Activated naive CD4-positive, alpha-beta T cell treated with anti-CD3 and anti-CD28 coated beads, Interleukin-2, amount 50 U/mL, for 24 hours (primary cell): ENCODE measurements around the gene IFIH1.
A peak's percentile ranks its signal among the peaks of the same experiment; 100 is the strongest.

ENCODE experiments used
- H3K27ac Mint-ChIP-seq: one replicate; pipeline ENCODE4 v1.8.0; 2021; ENCODE audit warnings: mild to moderate bottlenecking, mixed read lengths
- H3K27me3 Mint-ChIP-seq: one replicate; pipeline ENCODE4 v1.8.0; 2021; ENCODE audit warnings: mixed read lengths
- H3K36me3 Mint-ChIP-seq: one replicate; pipeline ENCODE4 v1.8.0; 2021; ENCODE audit warnings: mixed read lengths
- H3K4me1 Mint-ChIP-seq: one replicate; pipeline ENCODE4 v1.8.0; 2021; ENCODE audit warnings: mixed read lengths
- H3K4me3 Mint-ChIP-seq: one replicate; pipeline ENCODE4 v1.8.0; 2021; ENCODE audit warnings: mild to moderate bottlenecking, mixed read lengths
- H3K9me3 Mint-ChIP-seq: one replicate; pipeline ENCODE4 v1.8.0; 2021; ENCODE audit warnings: mixed read lengths

Gene IFIH1

DNA sequence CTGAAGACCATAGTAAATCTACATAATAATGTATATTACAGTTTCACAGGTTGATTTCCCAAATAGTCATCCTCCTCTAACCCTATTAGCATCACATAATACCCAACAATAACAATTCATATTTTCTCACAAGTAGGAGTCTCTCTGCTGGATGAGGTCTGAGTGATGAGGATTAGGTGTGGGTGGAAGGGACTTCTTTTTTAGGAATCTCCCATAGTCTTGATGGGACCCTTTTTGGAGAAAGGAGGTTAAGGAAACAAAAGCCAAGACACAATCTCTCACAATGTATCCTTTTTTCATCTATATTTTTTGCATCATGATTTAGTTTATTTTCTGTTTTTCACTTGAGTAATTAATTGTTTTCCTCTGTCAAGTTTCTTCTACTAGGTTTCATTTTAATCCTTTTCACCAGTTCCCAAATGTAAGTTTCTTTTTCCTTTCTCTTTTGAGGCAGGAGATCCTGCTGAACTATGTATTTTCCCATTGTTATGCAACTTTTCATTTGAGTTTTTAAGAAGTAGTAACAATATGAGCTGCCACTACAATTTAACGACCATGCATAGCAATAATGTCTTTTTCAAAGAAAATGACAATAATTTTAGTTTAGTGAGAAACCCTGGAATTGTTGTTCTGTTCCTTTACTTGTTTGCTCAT is 2.5 kb upstream of the IFIH1 start:
- H3K4me1 Mint-ChIP-seq: peaks cover 43% of the 10 kb centered on the region
- H3K4me3 Mint-ChIP-seq: no peak overlapping the region
- H3K36me3 Mint-ChIP-seq: no peaks in the 10 kb centered on the region
- no peak overlapping the region for H3K27ac Mint-ChIP-seq
- no peaks in the 10 kb centered on the region for H3K27me3 Mint-ChIP-seq
- no peaks in the 10 kb centered on the region for H3K9me3 Mint-ChIP-seq

DNA sequence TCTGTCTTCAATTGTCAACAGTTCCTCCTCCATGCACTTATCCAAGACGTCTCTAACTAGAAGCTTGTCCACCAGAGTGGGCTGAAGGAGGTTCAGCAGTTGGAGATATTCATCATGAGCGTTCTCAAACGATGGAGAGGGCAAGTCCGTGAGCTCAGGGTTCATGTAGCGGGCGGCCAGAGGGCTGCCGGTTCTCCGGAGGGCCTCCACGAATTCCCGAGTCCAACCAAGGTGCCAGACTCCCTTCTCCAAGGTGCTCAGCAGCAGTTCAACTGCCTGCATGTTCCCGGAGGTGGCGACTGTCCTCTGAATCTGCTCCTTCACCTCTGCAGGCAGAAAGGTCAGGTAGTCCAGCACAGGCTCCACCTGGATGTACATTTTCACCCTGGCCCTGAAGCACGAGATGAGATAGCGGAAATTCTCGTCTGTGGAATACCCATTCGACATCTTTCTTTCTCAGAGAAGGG is 590 bp downstream of the IFIH1 start:
- Mint-ChIP-seq H3K36me3 (peaks cover 7% of the 10 kb centered on the region), H3K9me3 (no peaks in the 10 kb centered on the region), H3K27ac (peak overlapping the region; percentile 88), H3K27me3 (no peaks in the 10 kb centered on the region), H3K4me1 (peaks cover 70% of the 10 kb centered on the region), H3K4me3 (peak overlapping the region; percentile 96)

- H3K9me3 Mint-ChIP-seq: no peaks in the 10 kb centered on the region
- H3K4me3 Mint-ChIP-seq: peak overlapping the region; percentile 96
- H3K27me3 Mint-ChIP-seq: no peaks in the 10 kb centered on the region
- peaks cover 7% of the 10 kb centered on the region for H3K36me3 Mint-ChIP-seq
- peak overlapping the region; percentile 88 for H3K27ac Mint-ChIP-seq
- H3K4me1 Mint-ChIP-seq: peaks cover 77% of the 10 kb centered on the region
Measured at GRCh38 chr2:162317058-162317742, 1.3 kb downstream of the IFIH1 start.

GRCh38 chr2:162316590-162316989 is 1.9 kb downstream of the IFIH1 start:
- peaks cover 83% of the 10 kb centered on the region for H3K4me1 Mint-ChIP-seq
- H3K9me3 Mint-ChIP-seq: no peaks in the 10 kb centered on the region
- peak overlapping the region; percentile 71 for H3K27ac Mint-ChIP-seq

DNA sequence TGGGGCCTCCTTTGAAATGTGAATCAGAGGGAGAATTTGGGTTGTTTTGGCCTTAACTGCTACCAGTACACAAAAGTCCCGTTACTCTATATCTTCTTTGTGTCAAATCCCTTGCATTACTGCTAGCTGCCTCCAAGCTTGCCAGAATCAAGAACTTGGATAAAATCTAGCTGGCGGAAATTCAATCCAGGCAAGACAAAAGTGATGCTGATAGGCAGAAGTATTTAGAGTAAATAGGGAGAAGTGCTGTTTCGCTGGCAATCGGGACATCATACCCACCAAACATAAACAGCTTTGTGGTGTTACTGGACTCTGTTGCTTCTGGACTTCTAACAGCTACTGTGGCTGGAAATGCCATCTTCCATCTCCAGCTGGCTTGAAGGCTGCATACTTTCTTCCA is 2.5 kb downstream of the IFIH1 start:
- peaks cover 7% of the 10 kb centered on the region for H3K36me3 Mint-ChIP-seq
- H3K4me1 Mint-ChIP-seq: peaks cover 83% of the 10 kb centered on the region
- H3K27ac Mint-ChIP-seq: no peak overlapping the region
- H3K4me3 Mint-ChIP-seq: peak overlapping the region; percentile 96
- no peaks in the 10 kb centered on the region for H3K9me3 Mint-ChIP-seq
- no peaks in the 10 kb centered on the region for H3K27me3 Mint-ChIP-seq

More at GRCh38 chr2:162316590-162316989, 1.9 kb downstream of the IFIH1 start:
- H3K4me3 Mint-ChIP-seq: peak overlapping the region; percentile 96
- no peaks in the 10 kb centered on the region for H3K27me3 Mint-ChIP-seq
- peaks cover 7% of the 10 kb centered on the region for H3K36me3 Mint-ChIP-seq

- Mint-ChIP-seq H3K9me3 (no peaks in the 10 kb centered on the region), H3K4me3 (no peak overlapping the region), H3K36me3 (peaks cover 9% of the 10 kb centered on the region), H3K27me3 (no peaks in the 10 kb centered on the region), H3K27ac (peak overlapping the region; percentile 14), H3K4me1 (peaks cover 78% of the 10 kb centered on the region)
Measured at GRCh38 chr2:162312853-162313252, 5.6 kb downstream of the IFIH1 start.

DNA sequence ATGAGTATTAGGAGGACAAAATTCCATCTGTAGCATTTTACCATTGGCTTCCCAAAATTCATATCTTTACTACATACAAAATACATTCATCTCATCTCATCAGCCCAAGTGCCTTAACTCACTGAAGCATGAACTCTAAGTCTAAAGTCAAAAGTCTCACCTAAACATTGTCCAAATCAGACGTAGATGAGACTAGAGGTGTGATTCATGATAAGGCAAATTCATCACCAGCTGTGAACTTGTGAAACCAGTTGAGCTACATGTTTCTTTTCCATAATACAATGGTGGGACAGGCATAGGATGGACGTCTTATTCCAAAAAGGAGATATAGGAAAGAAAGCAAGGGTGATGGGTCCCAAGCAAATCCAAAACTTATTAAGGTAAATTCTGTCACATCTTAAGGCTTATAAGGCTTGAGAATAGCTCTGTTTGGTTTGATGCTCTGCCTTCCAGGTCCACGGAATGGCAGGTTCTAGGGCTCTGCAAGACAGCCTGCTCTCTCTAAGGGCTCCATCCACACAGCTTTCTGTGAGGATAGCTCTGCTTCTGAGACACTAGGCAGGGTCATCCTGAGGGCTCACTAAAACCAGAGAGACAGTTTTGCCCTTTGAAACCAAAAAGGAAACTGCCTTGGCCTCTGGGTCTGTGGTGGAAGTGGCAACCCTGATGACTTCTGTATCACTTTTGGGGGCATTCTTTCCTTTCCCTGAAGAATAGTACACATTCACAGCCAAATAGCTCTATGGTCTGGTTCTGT is 9.6 kb downstream of the IFIH1 start:
- H3K36me3 Mint-ChIP-seq: peaks cover 3% of the 10 kb centered on the region
- peaks cover 48% of the 10 kb centered on the region for H3K4me1 Mint-ChIP-seq
- no peaks in the 10 kb centered on the region for H3K9me3 Mint-ChIP-seq
- no peaks in the 10 kb centered on the region for H3K27me3 Mint-ChIP-seq
- H3K4me3 Mint-ChIP-seq: no peak overlapping the region
- H3K27ac Mint-ChIP-seq: no peak overlapping the region

DNA sequence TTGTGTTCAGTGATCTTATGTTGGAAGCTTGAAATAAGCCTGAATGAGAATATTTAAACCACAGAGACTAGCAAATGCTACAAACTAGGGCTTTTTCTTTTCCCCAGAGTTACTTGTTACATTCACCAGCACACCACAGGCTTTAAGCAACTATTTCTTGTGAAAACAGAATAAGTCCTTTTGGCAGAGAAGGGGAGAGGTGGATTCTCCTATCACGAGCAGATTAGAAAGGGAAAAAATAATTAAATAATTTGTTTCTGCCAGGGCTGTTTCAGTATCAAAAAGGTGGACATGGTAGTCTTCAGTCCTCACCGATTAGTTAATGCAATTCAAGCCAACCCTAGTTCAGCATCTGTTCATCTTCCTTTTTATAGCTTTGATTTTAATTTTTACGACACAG is 12.6 kb downstream of the IFIH1 start:
- H3K36me3 Mint-ChIP-seq: peaks cover 3% of the 10 kb centered on the region
- H3K27me3 Mint-ChIP-seq: no peaks in the 10 kb centered on the region
- H3K4me1 Mint-ChIP-seq: peaks cover 19% of the 10 kb centered on the region
- H3K4me3 Mint-ChIP-seq: no peak overlapping the region
- no peaks in the 10 kb centered on the region for H3K9me3 Mint-ChIP-seq
- H3K27ac Mint-ChIP-seq: no peak overlapping the region

- no peak overlapping the region for H3K4me3 Mint-ChIP-seq
- H3K36me3 Mint-ChIP-seq: no peaks in the 10 kb centered on the region
- H3K4me1 Mint-ChIP-seq: peaks cover 4% of the 10 kb centered on the region
- no peak overlapping the region for H3K27ac Mint-ChIP-seq
- H3K27me3 Mint-ChIP-seq: no peaks in the 10 kb centered on the region
- no peaks in the 10 kb centered on the region for H3K9me3 Mint-ChIP-seq
Measured at GRCh38 chr2:162301877-162302276, 16.6 kb downstream of the IFIH1 start.

DNA sequence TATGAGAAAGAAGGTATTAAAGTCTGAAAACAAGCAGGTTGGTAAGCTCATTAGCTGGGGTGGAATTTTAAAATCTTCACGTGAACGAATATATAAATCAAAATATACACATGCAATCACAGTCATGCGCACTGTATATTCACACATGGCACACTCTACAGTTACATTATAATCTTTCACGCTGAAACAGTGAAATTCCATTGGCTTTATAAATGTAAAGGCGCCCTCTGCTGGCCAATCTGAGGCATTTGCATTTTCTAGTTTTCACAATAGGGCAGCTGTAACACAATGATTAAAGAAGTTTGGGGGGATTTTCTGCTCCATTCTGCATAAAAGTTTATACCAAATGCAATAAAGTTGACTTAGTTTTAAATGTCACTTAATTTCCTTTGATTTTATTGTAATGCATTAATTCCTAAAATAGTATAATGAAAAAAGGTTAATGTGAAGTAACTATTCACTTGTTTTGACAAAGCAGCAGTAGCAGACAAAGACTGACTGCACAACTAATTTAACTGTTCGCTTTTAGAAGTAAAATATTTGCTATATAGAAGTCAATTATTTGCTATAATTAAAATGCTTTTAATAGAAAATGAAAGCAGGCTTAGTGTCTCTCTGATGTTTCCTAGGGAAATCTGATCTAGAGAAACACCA is 17.2 kb downstream of the IFIH1 start:
- Mint-ChIP-seq H3K27me3 (no peaks in the 10 kb centered on the region), H3K9me3 (no peaks in the 10 kb centered on the region), H3K4me1 (peaks cover 4% of the 10 kb centered on the region), H3K27ac (no peak overlapping the region), H3K4me3 (no peak overlapping the region), H3K36me3 (no peaks in the 10 kb centered on the region)

- peaks cover 3% of the 10 kb centered on the region for H3K36me3 Mint-ChIP-seq
- H3K27ac Mint-ChIP-seq: no peak overlapping the region
Measured at GRCh38 chr2:162300266-162300665, 18.2 kb downstream of the IFIH1 start.

DNA sequence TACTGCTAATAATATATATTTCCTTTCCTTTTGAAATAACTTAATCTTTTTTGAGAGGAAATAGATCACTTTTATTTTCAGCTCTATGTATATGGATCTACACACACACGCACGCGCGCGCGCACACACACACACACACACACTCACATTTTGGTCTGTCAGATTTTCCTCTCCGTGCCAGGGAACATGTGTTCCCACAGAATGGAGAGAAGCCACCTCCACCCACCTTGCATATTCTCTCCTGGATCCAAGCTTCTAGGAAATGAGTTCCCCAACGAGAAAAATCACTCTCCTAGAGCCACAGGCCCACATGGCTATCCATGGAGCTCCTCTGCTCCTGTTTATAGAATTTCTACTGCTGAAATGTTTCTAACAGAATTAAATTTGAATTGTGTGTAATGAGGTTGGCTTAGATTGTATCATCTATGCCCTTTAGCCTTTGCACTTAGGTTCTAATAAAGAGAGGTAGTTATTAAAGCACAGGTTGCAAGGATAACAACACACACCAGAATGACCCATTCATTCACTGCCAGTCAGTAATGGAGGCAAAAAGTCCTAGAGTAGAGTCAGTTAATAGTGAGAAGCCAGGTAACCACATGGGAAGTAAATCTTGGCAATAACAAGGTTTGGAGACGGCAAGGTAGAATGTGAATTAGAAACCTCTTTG is 19.7 kb downstream of the IFIH1 start:
- Mint-ChIP-seq H3K4me1 (peaks cover 4% of the 10 kb centered on the region), H3K4me3 (no peak overlapping the region), H3K9me3 (no peaks in the 10 kb centered on the region), H3K36me3 (peaks cover 3% of the 10 kb centered on the region), H3K27me3 (no peaks in the 10 kb centered on the region), H3K27ac (no peak overlapping the region)

More at GRCh38 chr2:162300266-162300665, 18.2 kb downstream of the IFIH1 start:
- H3K4me3 Mint-ChIP-seq: no peak overlapping the region
- H3K4me1 Mint-ChIP-seq: peaks cover 4% of the 10 kb centered on the region
- no peaks in the 10 kb centered on the region for H3K27me3 Mint-ChIP-seq
- no peaks in the 10 kb centered on the region for H3K9me3 Mint-ChIP-seq

GRCh38 chr2:162297925-162298552 is 20.4 kb downstream of the IFIH1 start:
- Mint-ChIP-seq H3K36me3 (peaks cover 3% of the 10 kb centered on the region), H3K4me1 (peaks cover 4% of the 10 kb centered on the region), H3K27ac (no peak overlapping the region), H3K4me3 (no peak overlapping the region), H3K27me3 (no peaks in the 10 kb centered on the region), H3K9me3 (no peaks in the 10 kb centered on the region)

DNA sequence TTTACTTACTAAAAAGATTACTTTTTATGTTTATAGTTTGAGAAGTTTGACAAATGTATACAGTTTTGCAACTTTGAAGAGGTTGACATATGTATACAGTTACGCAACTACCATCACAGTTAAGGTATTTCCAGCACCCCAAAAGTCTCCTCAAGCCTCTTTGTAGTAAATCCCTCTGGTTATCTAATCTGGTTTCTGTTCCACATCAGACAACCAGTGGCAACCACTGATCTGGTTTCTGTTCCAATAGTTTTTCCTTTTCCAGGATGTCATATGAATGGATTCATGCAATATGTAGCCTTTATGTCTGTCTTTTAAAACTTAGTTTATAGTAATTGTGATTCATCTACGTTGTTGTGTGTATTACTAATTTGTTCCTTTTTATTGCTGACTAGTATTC is 23.5 kb downstream of the IFIH1 start:
- Mint-ChIP-seq H3K27ac (no peak overlapping the region), H3K27me3 (no peaks in the 10 kb centered on the region), H3K4me3 (no peak overlapping the region), H3K36me3 (peaks cover 5% of the 10 kb centered on the region), H3K4me1 (peaks cover 4% of the 10 kb centered on the region), H3K9me3 (no peaks in the 10 kb centered on the region)
